HG02623 (cell line): ENCODE results near the gene KRIT1.
"Not testable (repeated sequence)": the region's sequence is repeated elsewhere in the genome, so short reads cannot be mapped to it uniquely, and the experiment has no call there.

Source experiments
- ATAC-seq: cut with Tn5 transposase; IDR thresholded peaks from one replicate; pipeline ENCODE4 v1.9.1; 2021; ENCODE audit warnings: moderate library complexity; ENCODE audit not compliant: unreplicated experiment

The KRIT1 gene

GRCh38 chr7:92245487-92246359 lies at the start of gene KRIT1, which contains the start of gene ANKIB1:
TSS of gene KRIT1 (minus strand) at chr7:92245914. CDS start at chr7:92242135, 3,779 bp downstream.
TSS of gene ANKIB1 (plus strand) at chr7:92245974. CDS start at chr7:92294979, 49,005 bp downstream.
- peak; percentile 75 for ATAC-seq

GRCh38 chr7:92295391-92295790 lies 49.7 kb upstream of the KRIT1 start:
- no peak for ATAC-seq

GRCh38 chr7:92293896-92294590 lies 48.3 kb upstream of the KRIT1 start:
- no peak for ATAC-seq

- no peak for ATAC-seq
These were observed 47.3 kb upstream of the KRIT1 start for GRCh38 chr7:92292981-92293380.

GRCh38 chr7:92289321-92289720 lies 43.6 kb upstream of the KRIT1 start:
- no peak for ATAC-seq

- ATAC-seq = no peak
These were observed 37.2 kb upstream of the KRIT1 start for GRCh38 chr7:92282930-92283329.

DNA sequence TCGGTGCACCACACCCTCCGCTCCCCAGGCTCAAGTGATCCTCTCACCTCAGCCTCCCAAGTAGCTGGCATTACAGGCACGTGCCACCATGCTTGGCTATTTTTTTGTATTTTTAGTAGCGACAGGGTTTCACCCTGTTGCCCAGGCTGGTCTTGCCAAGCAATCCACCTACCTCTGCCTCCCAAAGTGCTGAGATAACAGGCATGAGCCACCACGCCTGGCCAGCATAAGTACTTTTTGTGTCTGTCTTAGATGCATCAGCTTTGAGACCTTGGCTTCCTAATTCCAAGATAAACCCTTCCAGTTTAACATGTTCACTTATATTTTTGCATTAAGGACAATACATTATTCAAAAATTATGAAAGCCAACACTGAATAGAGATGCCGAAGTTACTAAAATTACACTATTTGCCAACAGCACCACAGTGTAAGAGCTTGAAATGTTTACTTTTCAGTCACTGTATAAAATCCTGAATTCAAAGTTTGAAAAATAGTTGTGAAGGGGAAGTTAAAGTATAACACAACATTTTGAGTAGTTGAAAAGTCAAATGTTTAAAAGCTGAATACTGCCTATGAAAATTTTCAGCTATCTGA lies 36.6 kb upstream of the KRIT1 start:
- ATAC-seq = no peak

DNA sequence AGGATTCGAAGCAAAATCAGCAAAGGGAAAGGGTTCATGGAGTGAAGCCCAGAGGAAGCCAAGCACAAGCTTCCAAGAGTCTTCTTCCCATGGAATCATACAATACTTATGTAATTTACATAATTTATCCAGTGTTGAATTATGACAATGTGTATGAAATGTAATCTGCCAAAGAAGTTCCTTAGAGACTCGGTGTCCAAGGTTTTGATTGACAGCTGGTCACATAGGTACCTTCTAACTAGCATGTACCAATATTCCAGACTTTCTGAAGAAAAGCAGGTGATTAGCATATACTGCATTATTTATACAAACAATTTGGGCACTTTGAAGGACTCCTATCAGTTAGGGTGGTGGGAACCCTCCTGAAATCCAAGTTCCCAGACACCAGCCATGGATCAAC lies 35.3 kb upstream of the KRIT1 start:
- ATAC-seq = no peak

GRCh38 chr7:92279396-92280031 lies 33.8 kb upstream of the KRIT1 start:
- ATAC-seq = no peak

DNA sequence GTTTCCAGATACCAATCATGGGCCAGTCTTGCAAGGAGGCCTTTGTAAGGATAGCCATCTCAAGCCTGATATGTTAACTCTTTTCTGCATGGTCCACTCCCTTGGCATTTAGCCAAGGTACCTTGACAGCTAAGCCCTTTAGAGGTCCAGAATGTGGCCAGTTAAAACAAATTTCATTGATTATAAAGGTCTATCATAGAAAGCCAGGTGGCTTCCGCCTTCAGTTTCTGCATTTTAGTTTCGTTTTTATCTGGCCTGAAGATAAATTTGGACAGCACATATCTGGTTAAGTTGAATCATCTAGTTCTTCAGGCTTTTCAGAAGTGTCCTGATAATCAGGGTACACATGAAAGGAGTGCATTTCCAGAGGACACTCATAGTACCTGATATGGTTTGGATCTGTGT lies 30.7 kb upstream of the KRIT1 start:
- ATAC-seq = peak; percentile 76

DNA sequence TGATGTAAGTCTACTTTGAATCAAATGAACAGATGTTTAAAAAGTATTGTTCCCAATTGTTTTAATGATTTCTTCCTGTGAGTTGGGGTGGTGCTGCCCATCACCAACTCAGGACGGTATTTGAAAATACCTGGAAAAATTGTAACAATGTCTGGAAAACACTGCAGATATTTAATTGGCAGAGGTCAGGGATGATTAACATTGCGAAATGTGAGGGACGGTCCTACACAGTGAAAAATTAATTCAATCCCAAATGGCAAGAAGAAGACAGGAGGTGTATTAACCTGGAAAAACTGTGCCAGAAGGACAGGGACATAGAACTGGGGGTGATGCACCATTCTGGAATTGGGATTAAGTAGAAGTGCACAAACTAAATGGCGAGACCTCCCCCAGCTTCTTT lies 29.6 kb upstream of the KRIT1 start:
- ATAC-seq = no peak

DNA sequence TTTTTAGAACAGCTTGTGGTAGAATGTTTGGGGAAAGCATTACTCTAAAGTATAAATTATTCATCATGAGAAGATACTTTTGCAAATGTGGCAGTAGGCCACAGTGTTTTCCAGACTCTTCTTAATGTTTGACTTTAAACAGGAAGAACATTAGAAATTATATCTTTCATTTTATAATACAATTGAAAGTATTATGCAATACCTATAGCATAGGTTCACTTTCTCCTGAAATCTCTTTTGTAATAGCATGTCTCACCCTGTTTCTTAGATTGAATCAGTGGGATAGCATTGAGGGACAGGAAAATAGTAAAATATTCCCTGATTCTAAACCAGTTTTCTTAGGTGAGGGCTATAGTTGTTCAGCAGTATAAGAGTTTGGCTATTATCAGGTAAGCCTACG lies 23.2 kb upstream of the KRIT1 start:
- ATAC-seq = no peak

GRCh38 chr7:92266415-92267241 lies 20.9 kb upstream of the KRIT1 start:
- no peak for ATAC-seq

GRCh38 chr7:92260248-92260781 lies 14.6 kb upstream of the KRIT1 start:
- ATAC-seq = no peak

- no peak for ATAC-seq
These were observed 14.0 kb upstream of the KRIT1 start for GRCh38 chr7:92259610-92260247.

DNA sequence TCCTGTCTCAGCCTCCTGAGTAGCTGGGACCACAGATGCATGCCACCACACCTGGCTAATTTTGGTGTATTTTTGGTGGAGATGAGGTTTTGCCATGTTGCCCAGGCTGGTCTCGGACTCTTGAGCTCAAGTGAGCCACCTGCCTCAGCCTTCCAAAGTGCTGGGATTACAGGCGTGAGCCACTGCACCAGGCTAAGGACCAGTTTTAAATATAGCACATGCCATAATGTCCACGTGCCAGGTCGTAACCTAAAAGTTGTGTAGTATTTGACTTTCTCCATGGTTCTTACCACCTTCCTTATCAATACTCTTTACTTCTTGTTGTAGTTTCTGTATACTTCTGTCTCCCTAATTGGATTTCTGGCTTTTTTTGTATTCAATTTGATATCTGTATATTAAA lies 13.3 kb upstream of the KRIT1 start:
- ATAC-seq = no peak

- no peak for ATAC-seq
These were observed 9.6 kb upstream of the KRIT1 start for GRCh38 chr7:92255308-92255707.

DNA sequence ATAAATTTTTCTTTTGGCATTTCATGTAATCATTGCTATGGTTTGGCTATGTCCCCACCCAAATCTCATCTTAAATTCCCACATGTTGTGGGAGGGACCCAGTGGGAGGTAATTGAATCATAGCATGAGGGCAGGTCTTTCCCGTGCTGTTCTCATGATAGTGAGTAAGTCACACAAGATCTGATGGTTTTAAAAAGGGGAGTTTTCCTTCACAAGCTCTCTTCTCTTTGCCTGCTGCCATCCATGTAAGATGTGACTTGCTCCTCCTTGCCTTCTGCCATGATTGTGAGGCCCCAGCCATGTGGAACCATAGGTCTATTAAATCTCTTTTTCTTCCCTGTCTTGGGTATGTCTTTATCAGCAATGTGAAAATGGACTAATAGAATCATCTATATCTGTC lies 9.1 kb upstream of the KRIT1 start:
- not testable (repeated sequence) for ATAC-seq

DNA sequence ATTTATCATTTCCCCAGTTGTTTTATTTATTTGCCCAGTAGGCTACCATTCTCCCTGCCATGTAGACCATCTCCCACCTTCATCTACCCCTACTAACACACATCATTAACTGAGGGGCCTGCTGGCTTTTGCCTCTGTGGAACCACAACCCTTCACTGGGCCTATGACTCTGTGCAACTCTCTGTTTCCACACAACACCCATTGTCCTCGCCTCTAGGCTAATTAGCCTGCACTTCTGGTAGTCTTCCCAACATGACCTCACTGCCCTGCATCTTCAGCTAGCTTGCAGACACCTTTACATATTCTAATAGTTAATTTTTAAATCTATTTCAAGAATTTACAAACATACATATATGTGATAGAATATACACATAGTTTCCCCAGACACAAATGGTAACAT lies 7.5 kb upstream of the KRIT1 start:
- no peak for ATAC-seq

DNA sequence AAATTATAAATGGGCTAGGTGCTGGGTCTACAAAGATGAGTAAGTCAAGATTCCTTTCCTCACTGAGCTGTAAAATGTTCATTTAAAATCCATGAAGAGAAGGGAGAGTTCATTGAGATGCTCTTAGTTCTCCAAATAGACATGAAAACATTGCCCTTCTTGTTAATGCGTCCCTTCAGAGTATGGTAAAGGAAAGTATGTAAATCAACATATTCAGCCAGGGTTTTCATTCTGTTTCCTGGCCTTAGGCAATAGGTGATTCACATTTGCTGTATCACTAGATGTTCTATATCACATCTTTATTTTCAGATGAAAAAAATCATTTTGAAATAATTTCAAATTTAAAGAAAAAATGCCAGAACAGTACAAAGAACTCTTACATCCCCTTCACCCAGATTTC lies 5.5 kb upstream of the KRIT1 start:
- ATAC-seq = no peak
